GM08714 (cell line): Measurements from ENCODE around the gene PACSIN3.
"Not testable (repeated sequence)": the region's sequence is repeated elsewhere in the genome, so short reads cannot be mapped to it uniquely, and the experiment has no call there.

Source experiments
- H3K4me3 ChIP-seq: fragments of 200-500 bp; sonication (Bioruptor generic); 2 replicates; pipeline ENCODE4 v1.5.1; 2014; ENCODE audit warnings: mild to moderate bottlenecking, low read length, inconsistent platforms
- ZNF274 ChIP-seq: IDR thresholded peaks from 2 replicates; pipeline ENCODE4 v1.6.1; 2012; ENCODE audit warnings: mild to moderate bottlenecking, low read depth, low read length

PACSIN3 gene

GRCh38 chr11:47208628-47209027 lies 22.4 kb upstream of the PACSIN3 start:
- TF ChIP-seq ZNF274 = no peak
- H3K4me3 ChIP-seq = no peak overlapping the region

- H3K4me3 ChIP-seq = not testable (repeated sequence)
These were observed 21.8 kb upstream of the PACSIN3 start for GRCh38 chr11:47208008-47208552.

- no peak overlapping the region for H3K4me3 ChIP-seq
- no peak for TF ChIP-seq ZNF274
These were observed 21.2 kb upstream of the PACSIN3 start for GRCh38 chr11:47207459-47207858.

GRCh38 chr11:47206577-47206976 lies 20.3 kb upstream of the PACSIN3 start:
- H3K4me3 ChIP-seq = not testable (repeated sequence)

- no peak overlapping the region for H3K4me3 ChIP-seq
- no peak for TF ChIP-seq ZNF274
These were observed 18.4 kb upstream of the PACSIN3 start for GRCh38 chr11:47204637-47204989.

GRCh38 chr11:47202576-47202975 lies 16.3 kb upstream of the PACSIN3 start:
- H3K4me3 ChIP-seq = no peak overlapping the region
- TF ChIP-seq ZNF274 = no peak

GRCh38 chr11:47201015-47201414 lies 14.8 kb upstream of the PACSIN3 start:
- no peak overlapping the region for H3K4me3 ChIP-seq
- TF ChIP-seq ZNF274 = no peak

GRCh38 chr11:47198161-47198560 lies 11.9 kb upstream of the PACSIN3 start:
- H3K4me3 ChIP-seq = not testable (repeated sequence)

GRCh38 chr11:47192111-47192510 lies 5.9 kb upstream of the PACSIN3 start:
- TF ChIP-seq ZNF274 = no peak
- H3K4me3 ChIP-seq = no peak overlapping the region

GRCh38 chr11:47191137-47191536 lies 4.9 kb upstream of the PACSIN3 start:
- H3K4me3 ChIP-seq = not testable (repeated sequence)

- H3K4me3 ChIP-seq = no peak overlapping the region
- TF ChIP-seq ZNF274 = no peak
These were observed 3.0 kb upstream of the PACSIN3 start for GRCh38 chr11:47189100-47189834.

- no peak for TF ChIP-seq ZNF274
These were observed 2.0 kb upstream of the PACSIN3 start for GRCh38 chr11:47188259-47188658.

GRCh38 chr11:47187723-47188122 lies 1.5 kb upstream of the PACSIN3 start:
- TF ChIP-seq ZNF274 = no peak

More at GRCh38 chr11:47188259-47188658, 2.0 kb upstream of the PACSIN3 start:
- H3K4me3 ChIP-seq = no peak overlapping the region

GRCh38 chr11:47186700-47187695 lies 764 bp upstream of the PACSIN3 start:
- H3K4me3 ChIP-seq = peak overlapping the region; percentile 17; the same call in 1 of the 2 replicates
- no peak for TF ChIP-seq ZNF274

More at GRCh38 chr11:47187723-47188122, 1.5 kb upstream of the PACSIN3 start:
- no peak overlapping the region for H3K4me3 ChIP-seq
